Measurements from ENCODE around the gene MGAT1. TPM values are rescaled to one million over a fixed set of nuclear protein-coding genes. Genes with fewer than 3 reads are reported as not detected.
A peak's percentile ranks its signal among the peaks of the same experiment; 100 is the strongest.

MGAT1 gene
- total RNA-seq, 1 experiment from 2014 or later, result 53.0 TPM

DNA sequence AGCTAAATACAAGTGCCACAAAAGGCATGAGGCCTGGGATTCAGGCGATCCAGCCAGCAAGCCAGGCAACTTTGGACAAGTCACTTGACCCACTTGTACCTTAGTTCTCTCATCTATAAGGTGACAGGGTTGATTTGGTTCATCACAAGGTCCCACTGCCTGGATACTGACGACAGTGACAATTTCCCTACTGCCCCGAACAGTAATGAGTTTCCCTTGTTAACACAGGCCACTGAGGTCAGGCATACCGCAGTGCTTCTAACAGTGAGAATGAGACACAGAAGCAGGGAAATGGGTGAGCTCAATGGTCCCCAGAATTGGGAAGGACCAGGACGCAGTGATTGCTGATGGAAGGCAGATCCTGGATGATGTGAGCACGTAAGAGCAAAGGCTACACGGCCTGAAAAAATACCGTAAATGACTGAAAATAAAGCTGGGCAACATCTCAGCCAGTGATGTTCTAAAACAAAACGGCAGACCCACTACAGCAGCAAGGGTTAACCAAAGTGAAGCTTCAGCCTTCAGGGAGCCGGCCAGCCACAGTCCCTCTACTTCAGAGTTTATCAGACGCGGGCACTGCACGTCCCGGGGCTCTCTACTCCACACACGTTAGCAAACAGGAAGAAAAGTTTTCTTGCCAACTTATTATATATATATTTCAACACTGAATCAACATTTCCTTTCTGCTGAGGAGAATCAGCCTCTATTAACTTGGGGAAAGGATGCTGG, 846 bp downstream of the MGAT1 start:
- DNase-seq (ENCODE audit: low read depth, low spot score) (no peak), ATAC-seq (peak; percentile 31)
- Histone ChIP-seq H3K27me3 (ENCODE audit: insufficient read depth, low read length) (no peaks in the 10 kb centered on the region), H3K4me1 (ENCODE audit: control insufficient read depth in 1 of 2, insufficient read depth in 2 of 2, low read length in 2 of 2) (peaks cover 5 to 40% of the 10 kb centered on the region in 2 experiments; a peak in 3 of 4 replicates), H2AFZ (ENCODE audit: low read depth, low read length, poor library complexity, severe bottlenecking) (no peak overlapping the region), H3K79me2 (ENCODE audit: insufficient read depth, low read length) (peaks cover 62% of the 10 kb centered on the region), H3K36me3 (ENCODE audit: control insufficient read depth in 1 of 2, insufficient read depth in 2 of 2, low read length in 2 of 2) (peaks cover 0 to 10% of the 10 kb centered on the region in 2 experiments; a peak in 1 of 4 replicates), H3K9ac (ENCODE audit: low read length) (peak overlapping the region; percentile 89), H3K4me2 (ENCODE audit: low read length) (peak overlapping the region; percentile 72), H3K9me3 (ENCODE audit: control insufficient read depth in 1 of 2, insufficient read depth in 1 of 2, low read depth in 1 of 2, low read length in 2 of 2) (no peaks in the 10 kb centered on the region), H4K20me1 (ENCODE audit: insufficient read depth) (peaks cover 10% of the 10 kb centered on the region; the same call in 1 of the 2 replicates), H3K27ac (ENCODE audit: low read depth, low read length) (no peak overlapping the region), H3K4me3 (replicated peaks in 1 of 2; ENCODE audit: low read depth in 1 of 2, low read length in 2 of 2) (peak overlapping the region; percentile 88 to 89), H3K9me2 (ENCODE audit: insufficient read depth) (no peaks in the 10 kb centered on the region)
- TF ChIP-seq JUND (IDR thresholded peaks at IDR 0.05), result no peak
- intact Hi-C loops (cut with micrococcal nuclease), result no loop called here
- ChIA-PET RAD21 (ENCODE audit: low non-redundant PET in 1 of 2, low total read pairs in 2 of 2, uncharacterized antibody in 2 of 2, unreplicated experiment in 2 of 2) (no interaction called here), POLR2A (interaction anchor here (1.1 kb wide), 1 partner anchor 15 kb away, joined by 4 read pairs; no protein-coding TSS in a partner anchor), CTCF (interaction anchor here (0.6 kb wide), 1 partner anchor 8 kb away, joined by 3 read pairs; no protein-coding TSS in a partner anchor)
- BruUV-seq (replicated peaks), result TSS peak; percentile 42

DNA sequence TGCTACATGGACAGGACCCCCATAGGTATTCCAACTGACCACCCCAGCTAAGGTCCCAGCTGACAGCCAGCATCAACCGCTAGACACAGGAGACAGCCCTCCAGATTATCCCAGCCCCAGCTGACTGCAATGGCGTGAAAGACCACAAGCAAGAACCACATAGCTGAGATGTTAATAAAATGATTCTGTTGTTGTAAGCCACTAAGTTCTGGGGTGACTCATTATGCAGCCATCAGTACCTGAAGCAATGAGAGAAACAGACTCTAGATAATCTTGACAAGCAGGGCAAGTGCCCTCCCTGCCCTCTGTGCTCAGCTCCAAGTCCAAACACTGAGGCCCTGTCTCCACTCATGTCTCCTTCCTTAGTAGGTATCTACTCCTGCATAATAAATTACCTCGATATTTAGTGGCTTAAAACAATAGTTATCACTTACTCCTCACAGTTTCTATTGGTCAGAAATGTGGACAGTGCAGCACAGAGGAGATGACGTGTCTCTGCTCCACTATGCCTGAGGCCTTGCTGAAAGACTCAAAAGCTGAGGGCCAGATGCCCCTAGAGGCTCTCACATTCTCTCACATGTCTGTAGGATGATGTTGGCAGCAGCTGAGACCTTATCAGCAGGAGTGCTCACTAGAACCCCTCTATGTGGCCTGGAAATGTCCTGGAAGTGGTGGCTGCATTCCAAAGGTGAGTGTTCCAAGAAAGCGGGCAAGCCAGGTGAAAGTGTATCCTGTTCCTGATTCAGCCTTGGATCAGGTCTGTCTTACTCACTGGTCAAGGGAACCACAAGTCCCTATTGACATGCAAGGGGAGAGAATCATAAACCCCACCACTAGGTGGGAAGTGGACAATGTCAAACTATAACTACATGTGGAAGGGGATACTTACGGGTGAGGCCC, 2.5 kb downstream of the MGAT1 start:
- POLR2A ChIA-PET, result no interaction called here
- no peak overlapping the region for H3K4me3 ChIP-seq (replicated peaks in 1 of 2; ENCODE audit: low read depth in 1 of 2, low read length in 2 of 2)
- DNase-seq (ENCODE audit: low read depth, low spot score) (no peak), ATAC-seq (no peak)
- peak overlapping the region; percentile 72; the same call in 1 of the 2 replicates for H3K4me2 ChIP-seq (ENCODE audit: low read length)
- no peaks in the 10 kb centered on the region for H3K9me2 ChIP-seq (ENCODE audit: insufficient read depth)
- no TSS peak for BruUV-seq (replicated peaks)
- CTCF ChIA-PET, result interaction anchor here (1.4 to 1.7 kb wide), 2 partner anchors 16 to 373 kb away, joined by 4 to 6 read pairs; no protein-coding TSS in a partner anchor
- RAD21 ChIA-PET (ENCODE audit: low non-redundant PET in 1 of 2, low total read pairs in 2 of 2, uncharacterized antibody in 2 of 2, unreplicated experiment in 2 of 2), result no interaction called here
- no peak overlapping the region for H2AFZ ChIP-seq (ENCODE audit: low read depth, low read length, poor library complexity, severe bottlenecking)
- H3K9ac ChIP-seq (ENCODE audit: low read length), result no peak overlapping the region
- H3K36me3 ChIP-seq (ENCODE audit: control insufficient read depth in 1 of 2, insufficient read depth in 2 of 2, low read length in 2 of 2), result peaks cover 0 to 15% of the 10 kb centered on the region in 2 experiments; a peak in 1 of 4 replicates
- peaks cover 5 to 40% of the 10 kb centered on the region in 2 experiments; a peak in 3 of 4 replicates for H3K4me1 ChIP-seq (ENCODE audit: control insufficient read depth in 1 of 2, insufficient read depth in 2 of 2, low read length in 2 of 2)
- H4K20me1 ChIP-seq (ENCODE audit: insufficient read depth), result peaks cover 10% of the 10 kb centered on the region; the same call in 1 of the 2 replicates
- intact Hi-C loops (cut with micrococcal nuclease), result loop anchor here (5.0 kb wide), 1 partner anchor 67 kb away; no protein-coding TSS in a partner anchor
- no peaks in the 10 kb centered on the region for H3K27me3 ChIP-seq (ENCODE audit: insufficient read depth, low read length)
- H3K79me2 ChIP-seq (ENCODE audit: insufficient read depth, low read length), result peaks cover 79% of the 10 kb centered on the region
- H3K27ac ChIP-seq (ENCODE audit: low read depth, low read length), result no peak overlapping the region
- H3K9me3 ChIP-seq (ENCODE audit: control insufficient read depth in 1 of 2, insufficient read depth in 1 of 2, low read depth in 1 of 2, low read length in 2 of 2), result no peaks in the 10 kb centered on the region
- TF ChIP-seq CEBPB (IDR thresholded peaks at IDR 0.05; ENCODE audit: low read depth) (no peak), SRF (IDR thresholded peaks at IDR 0.05; ENCODE audit: low read depth) (no peak), ELF1 (IDR thresholded peaks at IDR 0.05; ENCODE audit: borderline replicate concordance, low read depth) (no peak), TCF7L2 (IDR thresholded peaks at IDR 0.05; ENCODE audit: borderline replicate concordance, extremely low read depth, insufficient read depth, insufficient read length) (no peak), JUND (IDR thresholded peaks at IDR 0.05) (no peak), YY1 (IDR thresholded peaks at IDR 0.05; ENCODE audit: extremely low read depth, insufficient replicate concordance, low read depth, low read length) (no peak)
- TF ChIP-seq, protein P1, sequence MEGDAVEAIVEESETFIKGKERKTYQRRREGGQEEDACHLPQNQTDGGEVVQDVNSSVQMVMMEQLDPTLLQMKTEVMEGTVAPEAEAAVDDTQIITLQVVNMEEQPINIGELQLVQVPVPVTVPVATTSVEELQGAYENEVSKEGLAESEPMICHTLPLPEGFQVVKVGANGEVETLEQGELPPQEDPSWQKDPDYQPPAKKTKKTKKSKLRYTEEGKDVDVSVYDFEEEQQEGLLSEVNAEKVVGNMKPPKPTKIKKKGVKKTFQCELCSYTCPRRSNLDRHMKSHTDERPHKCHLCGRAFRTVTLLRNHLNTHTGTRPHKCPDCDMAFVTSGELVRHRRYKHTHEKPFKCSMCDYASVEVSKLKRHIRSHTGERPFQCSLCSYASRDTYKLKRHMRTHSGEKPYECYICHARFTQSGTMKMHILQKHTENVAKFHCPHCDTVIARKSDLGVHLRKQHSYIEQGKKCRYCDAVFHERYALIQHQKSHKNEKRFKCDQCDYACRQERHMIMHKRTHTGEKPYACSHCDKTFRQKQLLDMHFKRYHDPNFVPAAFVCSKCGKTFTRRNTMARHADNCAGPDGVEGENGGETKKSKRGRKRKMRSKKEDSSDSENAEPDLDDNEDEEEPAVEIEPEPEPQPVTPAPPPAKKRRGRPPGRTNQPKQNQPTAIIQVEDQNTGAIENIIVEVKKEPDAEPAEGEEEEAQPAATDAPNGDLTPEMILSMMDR (IDR thresholded peaks at IDR 0.05 in 2 of 3, conservative IDR thresholded peaks at IDR 0.05 in 1 of 3; ENCODE audit: borderline replicate concordance in 1 of 3, insufficient read depth in 1 of 3, low read depth in 2 of 3, low read length in 2 of 3), result no peak
- TF ChIP-seq, protein P2, sequence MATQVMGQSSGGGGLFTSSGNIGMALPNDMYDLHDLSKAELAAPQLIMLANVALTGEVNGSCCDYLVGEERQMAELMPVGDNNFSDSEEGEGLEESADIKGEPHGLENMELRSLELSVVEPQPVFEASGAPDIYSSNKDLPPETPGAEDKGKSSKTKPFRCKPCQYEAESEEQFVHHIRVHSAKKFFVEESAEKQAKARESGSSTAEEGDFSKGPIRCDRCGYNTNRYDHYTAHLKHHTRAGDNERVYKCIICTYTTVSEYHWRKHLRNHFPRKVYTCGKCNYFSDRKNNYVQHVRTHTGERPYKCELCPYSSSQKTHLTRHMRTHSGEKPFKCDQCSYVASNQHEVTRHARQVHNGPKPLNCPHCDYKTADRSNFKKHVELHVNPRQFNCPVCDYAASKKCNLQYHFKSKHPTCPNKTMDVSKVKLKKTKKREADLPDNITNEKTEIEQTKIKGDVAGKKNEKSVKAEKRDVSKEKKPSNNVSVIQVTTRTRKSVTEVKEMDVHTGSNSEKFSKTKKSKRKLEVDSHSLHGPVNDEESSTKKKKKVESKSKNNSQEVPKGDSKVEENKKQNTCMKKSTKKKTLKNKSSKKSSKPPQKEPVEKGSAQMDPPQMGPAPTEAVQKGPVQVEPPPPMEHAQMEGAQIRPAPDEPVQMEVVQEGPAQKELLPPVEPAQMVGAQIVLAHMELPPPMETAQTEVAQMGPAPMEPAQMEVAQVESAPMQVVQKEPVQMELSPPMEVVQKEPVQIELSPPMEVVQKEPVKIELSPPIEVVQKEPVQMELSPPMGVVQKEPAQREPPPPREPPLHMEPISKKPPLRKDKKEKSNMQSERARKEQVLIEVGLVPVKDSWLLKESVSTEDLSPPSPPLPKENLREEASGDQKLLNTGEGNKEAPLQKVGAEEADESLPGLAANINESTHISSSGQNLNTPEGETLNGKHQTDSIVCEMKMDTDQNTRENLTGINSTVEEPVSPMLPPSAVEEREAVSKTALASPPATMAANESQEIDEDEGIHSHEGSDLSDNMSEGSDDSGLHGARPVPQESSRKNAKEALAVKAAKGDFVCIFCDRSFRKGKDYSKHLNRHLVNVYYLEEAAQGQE (IDR thresholded peaks at IDR 0.05; ENCODE audit: low read depth), result no peak
